ENCODE results near the gene TRAF4. TPM values are rescaled to one million over a fixed set of nuclear protein-coding genes. Genes with fewer than 3 reads are reported as not detected.

Gene TRAF4
- total RNA-seq, 1 experiment from 2014 or later: 268 TPM

DNA sequence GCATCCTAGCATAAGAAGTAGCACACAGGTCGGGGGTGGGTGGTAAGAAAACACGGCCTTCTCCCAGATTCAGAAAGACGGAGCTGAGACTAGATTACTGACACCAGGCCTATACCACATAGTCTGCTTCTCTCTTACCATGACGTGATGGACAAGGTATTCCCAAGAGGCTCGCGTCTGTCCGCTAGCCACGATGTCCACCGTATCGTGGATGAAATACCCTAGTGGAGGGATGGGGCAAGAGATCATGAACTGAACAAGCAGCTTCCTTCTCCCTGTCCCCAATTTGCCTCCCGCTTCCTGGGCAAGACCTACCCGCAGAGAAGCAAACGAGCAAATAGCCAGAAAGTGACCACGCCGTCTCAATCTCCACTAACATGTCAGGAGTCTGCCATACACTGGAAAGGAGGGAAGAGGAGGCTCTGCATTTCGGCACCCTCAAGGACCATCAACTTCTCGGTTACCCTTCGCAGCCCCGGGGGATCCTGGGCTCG lies 18.6 kb upstream of the TRAF4 start (continued):
- TF ChIP-seq GRHL2 (CRISPR knock-in tag; IDR thresholded peaks at IDR 0.05; ENCODE audit: insufficient replicate concordance, severe bottlenecking) (no peak), EMX1 (CRISPR knock-in tag; IDR thresholded peaks at IDR 0.05) (peak; percentile 83; the same call in 1 of the 2 replicates), ZNF416 (CRISPR knock-in tag; IDR thresholded peaks at IDR 0.05) (peak; percentile 51), NFE2L1 (CRISPR knock-in tag; IDR thresholded peaks at IDR 0.05) (peak; percentile 8; the same call in 1 of the 2 replicates), ETV6 (CRISPR knock-in tag; IDR thresholded peaks at IDR 0.05) (peak; percentile 88), PRRX2 (CRISPR knock-in tag; IDR thresholded peaks at IDR 0.05) (peak; percentile 47; the same call in 1 of the 2 replicates), NFATC4 (CRISPR knock-in tag; IDR thresholded peaks at IDR 0.05) (peak; percentile 55; the same call in 1 of the 2 replicates), ZBTB21 (CRISPR knock-in tag; IDR thresholded peaks at IDR 0.05; ENCODE audit: borderline replicate concordance) (0 out of 2 replicates have a peak, but pooled peaks have one; percentile 32)
- TF ChIP-seq, protein P1, sequence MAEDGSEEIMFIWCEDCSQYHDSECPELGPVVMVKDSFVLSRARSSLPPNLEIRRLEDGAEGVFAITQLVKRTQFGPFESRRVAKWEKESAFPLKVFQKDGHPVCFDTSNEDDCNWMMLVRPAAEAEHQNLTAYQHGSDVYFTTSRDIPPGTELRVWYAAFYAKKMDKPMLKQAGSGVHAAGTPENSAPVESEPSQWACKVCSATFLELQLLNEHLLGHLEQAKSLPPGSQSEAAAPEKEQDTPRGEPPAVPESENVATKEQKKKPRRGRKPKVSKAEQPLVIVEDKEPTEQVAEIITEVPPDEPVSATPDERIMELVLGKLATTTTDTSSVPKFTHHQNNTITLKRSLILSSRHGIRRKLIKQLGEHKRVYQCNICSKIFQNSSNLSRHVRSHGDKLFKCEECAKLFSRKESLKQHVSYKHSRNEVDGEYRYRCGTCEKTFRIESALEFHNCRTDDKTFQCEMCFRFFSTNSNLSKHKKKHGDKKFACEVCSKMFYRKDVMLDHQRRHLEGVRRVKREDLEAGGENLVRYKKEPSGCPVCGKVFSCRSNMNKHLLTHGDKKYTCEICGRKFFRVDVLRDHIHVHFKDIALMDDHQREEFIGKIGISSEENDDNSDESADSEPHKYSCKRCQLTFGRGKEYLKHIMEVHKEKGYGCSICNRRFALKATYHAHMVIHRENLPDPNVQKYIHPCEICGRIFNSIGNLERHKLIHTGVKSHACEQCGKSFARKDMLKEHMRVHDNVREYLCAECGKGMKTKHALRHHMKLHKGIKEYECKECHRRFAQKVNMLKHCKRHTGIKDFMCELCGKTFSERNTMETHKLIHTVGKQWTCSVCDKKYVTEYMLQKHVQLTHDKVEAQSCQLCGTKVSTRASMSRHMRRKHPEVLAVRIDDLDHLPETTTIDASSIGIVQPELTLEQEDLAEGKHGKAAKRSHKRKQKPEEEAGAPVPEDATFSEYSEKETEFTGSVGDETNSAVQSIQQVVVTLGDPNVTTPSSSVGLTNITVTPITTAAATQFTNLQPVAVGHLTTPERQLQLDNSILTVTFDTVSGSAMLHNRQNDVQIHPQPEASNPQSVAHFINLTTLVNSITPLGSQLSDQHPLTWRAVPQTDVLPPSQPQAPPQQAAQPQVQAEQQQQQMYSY (CRISPR knock-in tag; IDR thresholded peaks at IDR 0.05): peak; percentile 43; the same call in 1 of the 2 replicates
- TF ChIP-seq, protein P2, sequence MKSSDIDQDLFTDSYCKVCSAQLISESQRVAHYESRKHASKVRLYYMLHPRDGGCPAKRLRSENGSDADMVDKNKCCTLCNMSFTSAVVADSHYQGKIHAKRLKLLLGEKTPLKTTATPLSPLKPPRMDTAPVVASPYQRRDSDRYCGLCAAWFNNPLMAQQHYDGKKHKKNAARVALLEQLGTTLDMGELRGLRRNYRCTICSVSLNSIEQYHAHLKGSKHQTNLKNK (CRISPR knock-in tag; IDR thresholded peaks at IDR 0.05): 0 out of 2 replicates have a peak, but pooled peaks have one; percentile 19
- TF ChIP-seq, protein P3, sequence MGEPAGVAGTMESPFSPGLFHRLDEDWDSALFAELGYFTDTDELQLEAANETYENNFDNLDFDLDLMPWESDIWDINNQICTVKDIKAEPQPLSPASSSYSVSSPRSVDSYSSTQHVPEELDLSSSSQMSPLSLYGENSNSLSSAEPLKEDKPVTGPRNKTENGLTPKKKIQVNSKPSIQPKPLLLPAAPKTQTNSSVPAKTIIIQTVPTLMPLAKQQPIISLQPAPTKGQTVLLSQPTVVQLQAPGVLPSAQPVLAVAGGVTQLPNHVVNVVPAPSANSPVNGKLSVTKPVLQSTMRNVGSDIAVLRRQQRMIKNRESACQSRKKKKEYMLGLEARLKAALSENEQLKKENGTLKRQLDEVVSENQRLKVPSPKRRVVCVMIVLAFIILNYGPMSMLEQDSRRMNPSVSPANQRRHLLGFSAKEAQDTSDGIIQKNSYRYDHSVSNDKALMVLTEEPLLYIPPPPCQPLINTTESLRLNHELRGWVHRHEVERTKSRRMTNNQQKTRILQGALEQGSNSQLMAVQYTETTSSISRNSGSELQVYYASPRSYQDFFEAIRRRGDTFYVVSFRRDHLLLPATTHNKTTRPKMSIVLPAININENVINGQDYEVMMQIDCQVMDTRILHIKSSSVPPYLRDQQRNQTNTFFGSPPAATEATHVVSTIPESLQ (CRISPR knock-in tag; IDR thresholded peaks at IDR 0.05): no peak
- TF ChIP-seq, protein P4, sequence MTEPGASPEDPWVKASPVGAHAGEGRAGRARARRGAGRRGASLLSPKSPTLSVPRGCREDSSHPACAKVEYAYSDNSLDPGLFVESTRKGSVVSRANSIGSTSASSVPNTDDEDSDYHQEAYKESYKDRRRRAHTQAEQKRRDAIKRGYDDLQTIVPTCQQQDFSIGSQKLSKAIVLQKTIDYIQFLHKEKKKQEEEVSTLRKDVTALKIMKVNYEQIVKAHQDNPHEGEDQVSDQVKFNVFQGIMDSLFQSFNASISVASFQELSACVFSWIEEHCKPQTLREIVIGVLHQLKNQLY (CRISPR knock-in tag; IDR thresholded peaks at IDR 0.05): no peak
- TF ChIP-seq, protein P5, sequence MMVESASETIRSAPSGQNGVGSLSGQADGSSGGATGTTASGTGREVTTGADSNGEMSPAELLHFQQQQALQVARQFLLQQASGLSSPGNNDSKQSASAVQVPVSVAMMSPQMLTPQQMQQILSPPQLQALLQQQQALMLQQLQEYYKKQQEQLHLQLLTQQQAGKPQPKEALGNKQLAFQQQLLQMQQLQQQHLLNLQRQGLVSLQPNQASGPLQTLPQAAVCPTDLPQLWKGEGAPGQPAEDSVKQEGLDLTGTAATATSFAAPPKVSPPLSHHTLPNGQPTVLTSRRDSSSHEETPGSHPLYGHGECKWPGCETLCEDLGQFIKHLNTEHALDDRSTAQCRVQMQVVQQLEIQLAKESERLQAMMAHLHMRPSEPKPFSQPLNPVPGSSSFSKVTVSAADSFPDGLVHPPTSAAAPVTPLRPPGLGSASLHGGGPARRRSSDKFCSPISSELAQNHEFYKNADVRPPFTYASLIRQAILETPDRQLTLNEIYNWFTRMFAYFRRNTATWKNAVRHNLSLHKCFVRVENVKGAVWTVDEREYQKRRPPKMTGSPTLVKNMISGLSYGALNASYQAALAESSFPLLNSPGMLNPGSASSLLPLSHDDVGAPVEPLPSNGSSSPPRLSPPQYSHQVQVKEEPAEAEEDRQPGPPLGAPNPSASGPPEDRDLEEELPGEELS (CRISPR knock-in tag; IDR thresholded peaks at IDR 0.05): no peak
- TF ChIP-seq, protein P6, sequence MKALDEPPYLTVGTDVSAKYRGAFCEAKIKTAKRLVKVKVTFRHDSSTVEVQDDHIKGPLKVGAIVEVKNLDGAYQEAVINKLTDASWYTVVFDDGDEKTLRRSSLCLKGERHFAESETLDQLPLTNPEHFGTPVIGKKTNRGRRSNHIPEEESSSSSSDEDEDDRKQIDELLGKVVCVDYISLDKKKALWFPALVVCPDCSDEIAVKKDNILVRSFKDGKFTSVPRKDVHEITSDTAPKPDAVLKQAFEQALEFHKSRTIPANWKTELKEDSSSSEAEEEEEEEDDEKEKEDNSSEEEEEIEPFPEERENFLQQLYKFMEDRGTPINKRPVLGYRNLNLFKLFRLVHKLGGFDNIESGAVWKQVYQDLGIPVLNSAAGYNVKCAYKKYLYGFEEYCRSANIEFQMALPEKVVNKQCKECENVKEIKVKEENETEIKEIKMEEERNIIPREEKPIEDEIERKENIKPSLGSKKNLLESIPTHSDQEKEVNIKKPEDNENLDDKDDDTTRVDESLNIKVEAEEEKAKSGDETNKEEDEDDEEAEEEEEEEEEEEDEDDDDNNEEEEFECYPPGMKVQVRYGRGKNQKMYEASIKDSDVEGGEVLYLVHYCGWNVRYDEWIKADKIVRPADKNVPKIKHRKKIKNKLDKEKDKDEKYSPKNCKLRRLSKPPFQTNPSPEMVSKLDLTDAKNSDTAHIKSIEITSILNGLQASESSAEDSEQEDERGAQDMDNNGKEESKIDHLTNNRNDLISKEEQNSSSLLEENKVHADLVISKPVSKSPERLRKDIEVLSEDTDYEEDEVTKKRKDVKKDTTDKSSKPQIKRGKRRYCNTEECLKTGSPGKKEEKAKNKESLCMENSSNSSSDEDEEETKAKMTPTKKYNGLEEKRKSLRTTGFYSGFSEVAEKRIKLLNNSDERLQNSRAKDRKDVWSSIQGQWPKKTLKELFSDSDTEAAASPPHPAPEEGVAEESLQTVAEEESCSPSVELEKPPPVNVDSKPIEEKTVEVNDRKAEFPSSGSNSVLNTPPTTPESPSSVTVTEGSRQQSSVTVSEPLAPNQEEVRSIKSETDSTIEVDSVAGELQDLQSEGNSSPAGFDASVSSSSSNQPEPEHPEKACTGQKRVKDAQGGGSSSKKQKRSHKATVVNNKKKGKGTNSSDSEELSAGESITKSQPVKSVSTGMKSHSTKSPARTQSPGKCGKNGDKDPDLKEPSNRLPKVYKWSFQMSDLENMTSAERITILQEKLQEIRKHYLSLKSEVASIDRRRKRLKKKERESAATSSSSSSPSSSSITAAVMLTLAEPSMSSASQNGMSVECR (CRISPR knock-in tag; IDR thresholded peaks at IDR 0.05; ENCODE audit: borderline replicate concordance): 0 out of 2 replicates have a peak, but pooled peaks have one; percentile 14
- TF ChIP-seq, protein P7, sequence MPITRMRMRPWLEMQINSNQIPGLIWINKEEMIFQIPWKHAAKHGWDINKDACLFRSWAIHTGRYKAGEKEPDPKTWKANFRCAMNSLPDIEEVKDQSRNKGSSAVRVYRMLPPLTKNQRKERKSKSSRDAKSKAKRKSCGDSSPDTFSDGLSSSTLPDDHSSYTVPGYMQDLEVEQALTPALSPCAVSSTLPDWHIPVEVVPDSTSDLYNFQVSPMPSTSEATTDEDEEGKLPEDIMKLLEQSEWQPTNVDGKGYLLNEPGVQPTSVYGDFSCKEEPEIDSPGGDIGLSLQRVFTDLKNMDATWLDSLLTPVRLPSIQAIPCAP (CRISPR knock-in tag; IDR thresholded peaks at IDR 0.05): 0 out of 2 replicates have a peak, but pooled peaks have one; percentile 55

Measured in WTC11 (cell line).